ENCODE results near the gene MAS1. TPM values are rescaled to one million over a fixed set of nuclear protein-coding genes. Genes with fewer than 3 reads are reported as not detected.

Gene MAS1
- total and polyA plus RNA-seq, 2 experiments from 2014 or later = 0.03 TPM; not detected in 1

DNA sequence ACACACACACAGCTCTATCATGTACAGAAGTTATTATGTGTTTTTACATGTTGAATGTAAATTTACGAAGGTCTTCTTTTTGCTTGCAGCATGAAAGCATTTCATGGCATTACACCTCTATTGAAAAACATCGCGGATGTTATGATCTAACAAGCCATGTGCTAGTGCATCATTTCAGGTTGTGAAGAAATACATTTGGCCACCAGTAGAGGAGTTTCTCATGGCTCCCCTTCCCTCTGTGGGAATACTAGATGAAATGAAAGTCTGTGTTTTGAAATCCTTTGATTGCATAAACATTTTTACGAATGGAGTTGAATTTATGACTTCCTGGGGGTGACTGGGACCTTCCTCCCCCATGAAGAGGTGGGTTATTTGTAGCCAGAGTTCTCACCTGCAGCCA lies 17.7 kb downstream of the MAS1 start (continued):
- TF ChIP-seq, protein P1, sequence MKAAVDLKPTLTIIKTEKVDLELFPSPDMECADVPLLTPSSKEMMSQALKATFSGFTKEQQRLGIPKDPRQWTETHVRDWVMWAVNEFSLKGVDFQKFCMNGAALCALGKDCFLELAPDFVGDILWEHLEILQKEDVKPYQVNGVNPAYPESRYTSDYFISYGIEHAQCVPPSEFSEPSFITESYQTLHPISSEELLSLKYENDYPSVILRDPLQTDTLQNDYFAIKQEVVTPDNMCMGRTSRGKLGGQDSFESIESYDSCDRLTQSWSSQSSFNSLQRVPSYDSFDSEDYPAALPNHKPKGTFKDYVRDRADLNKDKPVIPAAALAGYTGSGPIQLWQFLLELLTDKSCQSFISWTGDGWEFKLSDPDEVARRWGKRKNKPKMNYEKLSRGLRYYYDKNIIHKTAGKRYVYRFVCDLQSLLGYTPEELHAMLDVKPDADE (IDR thresholded peaks at IDR 0.05) = no peak
- TF ChIP-seq JUNB (IDR thresholded peaks at IDR 0.05; ENCODE audit: unreplicated experiment) (no peak), CREB1 (CRISPR knock-in tag; IDR thresholded peaks at IDR 0.05; ENCODE audit: low read depth) (no peak), EZH2 (IDR thresholded peaks at IDR 0.05; ENCODE audit: low read depth, unreplicated experiment) (no peak), EZH2phosphoT487 (IDR thresholded peaks at IDR 0.05; ENCODE audit: unreplicated experiment) (no peak), ZNF114 (CRISPR knock-in tag; IDR thresholded peaks at IDR 0.05) (no peak)

DNA sequence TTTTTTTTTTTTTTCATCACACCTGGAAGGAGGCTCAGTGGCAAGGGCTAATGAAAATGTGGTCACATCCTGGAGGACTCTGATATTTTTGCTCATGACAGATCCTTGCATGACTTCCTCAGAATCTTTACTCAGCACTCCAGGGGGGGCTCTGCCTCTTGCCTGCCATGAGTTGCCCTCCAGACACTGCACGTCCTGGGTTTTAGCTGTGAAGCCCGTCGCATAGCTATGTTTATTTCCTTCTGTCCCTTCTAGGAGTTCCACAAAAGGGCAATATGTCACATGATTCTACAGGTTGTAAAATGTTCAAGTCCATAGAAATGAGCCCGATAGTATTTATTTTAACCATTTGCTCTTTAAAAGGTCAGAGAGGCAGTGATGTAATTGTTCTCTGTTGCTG lies 18.2 kb downstream of the MAS1 start:
- peaks cover 12% of the 10 kb centered on the region; the same call in 2 of the 3 replicates for H3K4me1 Mint-ChIP-seq
- Histone ChIP-seq H3K27me3 (ENCODE audit: insufficient read depth) (no peaks in the 10 kb centered on the region), H3K36me3 (ENCODE audit: insufficient read depth) (no peaks in the 10 kb centered on the region), H3K9me2 (ENCODE audit: insufficient read depth) (peaks cover 3% of the 10 kb centered on the region; the same call in 1 of the 2 replicates), H3K27ac (ENCODE audit: low read depth) (no peak overlapping the region), H3K4me3 (no peak overlapping the region), H3K79me2 (replicated peaks; ENCODE audit: insufficient read depth) (no peaks in the 10 kb centered on the region), H3K4me1 (ENCODE audit: insufficient read depth) (0 out of 2 replicates have a peak, but pooled peaks cover under 1% of the 10 kb centered on the region), H3F3A (replicated peaks; ENCODE audit: low read depth) (no peaks in the 10 kb centered on the region), H4K20me1 (replicated peaks; ENCODE audit: insufficient read depth) (no peaks in the 10 kb centered on the region), H2AFZ (peak overlapping the region; percentile 59; the same call in 1 of the 2 replicates), H3K4me2 (no peak overlapping the region)
- H3K27ac Mint-ChIP-seq = no peak overlapping the region
- no peaks in the 10 kb centered on the region for H3K36me3 Mint-ChIP-seq (ENCODE audit: low read depth)
- H3K4me3 Mint-ChIP-seq = no peak overlapping the region
- ATAC-seq = no peak
- H3K9me3 Mint-ChIP-seq = no peaks in the 10 kb centered on the region; the same call in 2 of the 3 replicates
- H3K27me3 Mint-ChIP-seq (ENCODE audit: insufficient read depth, low read depth, poor library complexity) = no peaks in the 10 kb centered on the region
- DNase-seq (ENCODE audit: low spot score) = no peak
- TF ChIP-seq, protein P2, sequence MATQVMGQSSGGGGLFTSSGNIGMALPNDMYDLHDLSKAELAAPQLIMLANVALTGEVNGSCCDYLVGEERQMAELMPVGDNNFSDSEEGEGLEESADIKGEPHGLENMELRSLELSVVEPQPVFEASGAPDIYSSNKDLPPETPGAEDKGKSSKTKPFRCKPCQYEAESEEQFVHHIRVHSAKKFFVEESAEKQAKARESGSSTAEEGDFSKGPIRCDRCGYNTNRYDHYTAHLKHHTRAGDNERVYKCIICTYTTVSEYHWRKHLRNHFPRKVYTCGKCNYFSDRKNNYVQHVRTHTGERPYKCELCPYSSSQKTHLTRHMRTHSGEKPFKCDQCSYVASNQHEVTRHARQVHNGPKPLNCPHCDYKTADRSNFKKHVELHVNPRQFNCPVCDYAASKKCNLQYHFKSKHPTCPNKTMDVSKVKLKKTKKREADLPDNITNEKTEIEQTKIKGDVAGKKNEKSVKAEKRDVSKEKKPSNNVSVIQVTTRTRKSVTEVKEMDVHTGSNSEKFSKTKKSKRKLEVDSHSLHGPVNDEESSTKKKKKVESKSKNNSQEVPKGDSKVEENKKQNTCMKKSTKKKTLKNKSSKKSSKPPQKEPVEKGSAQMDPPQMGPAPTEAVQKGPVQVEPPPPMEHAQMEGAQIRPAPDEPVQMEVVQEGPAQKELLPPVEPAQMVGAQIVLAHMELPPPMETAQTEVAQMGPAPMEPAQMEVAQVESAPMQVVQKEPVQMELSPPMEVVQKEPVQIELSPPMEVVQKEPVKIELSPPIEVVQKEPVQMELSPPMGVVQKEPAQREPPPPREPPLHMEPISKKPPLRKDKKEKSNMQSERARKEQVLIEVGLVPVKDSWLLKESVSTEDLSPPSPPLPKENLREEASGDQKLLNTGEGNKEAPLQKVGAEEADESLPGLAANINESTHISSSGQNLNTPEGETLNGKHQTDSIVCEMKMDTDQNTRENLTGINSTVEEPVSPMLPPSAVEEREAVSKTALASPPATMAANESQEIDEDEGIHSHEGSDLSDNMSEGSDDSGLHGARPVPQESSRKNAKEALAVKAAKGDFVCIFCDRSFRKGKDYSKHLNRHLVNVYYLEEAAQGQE (IDR thresholded peaks at IDR 0.05; ENCODE audit: unreplicated experiment) = no peak
- no peak for TF ChIP-seq EZH2 (IDR thresholded peaks at IDR 0.05; ENCODE audit: low read depth, unreplicated experiment)
- no peak for TF ChIP-seq NANOG (IDR thresholded peaks at IDR 0.05; ENCODE audit: borderline replicate concordance)
- TF ChIP-seq CREB1 (CRISPR knock-in tag; IDR thresholded peaks at IDR 0.05; ENCODE audit: low read depth) = no peak
- TF ChIP-seq, protein P1 (IDR thresholded peaks at IDR 0.05) = no peak
- TF ChIP-seq POLR2AphosphoS5 (IDR thresholded peaks at IDR 0.05; ENCODE audit: low read depth) = no peak
- no peak for TF ChIP-seq JUNB (IDR thresholded peaks at IDR 0.05; ENCODE audit: unreplicated experiment)
- TF ChIP-seq EZH2phosphoT487 (IDR thresholded peaks at IDR 0.05; ENCODE audit: unreplicated experiment) = no peak
- TF ChIP-seq, protein P3, sequence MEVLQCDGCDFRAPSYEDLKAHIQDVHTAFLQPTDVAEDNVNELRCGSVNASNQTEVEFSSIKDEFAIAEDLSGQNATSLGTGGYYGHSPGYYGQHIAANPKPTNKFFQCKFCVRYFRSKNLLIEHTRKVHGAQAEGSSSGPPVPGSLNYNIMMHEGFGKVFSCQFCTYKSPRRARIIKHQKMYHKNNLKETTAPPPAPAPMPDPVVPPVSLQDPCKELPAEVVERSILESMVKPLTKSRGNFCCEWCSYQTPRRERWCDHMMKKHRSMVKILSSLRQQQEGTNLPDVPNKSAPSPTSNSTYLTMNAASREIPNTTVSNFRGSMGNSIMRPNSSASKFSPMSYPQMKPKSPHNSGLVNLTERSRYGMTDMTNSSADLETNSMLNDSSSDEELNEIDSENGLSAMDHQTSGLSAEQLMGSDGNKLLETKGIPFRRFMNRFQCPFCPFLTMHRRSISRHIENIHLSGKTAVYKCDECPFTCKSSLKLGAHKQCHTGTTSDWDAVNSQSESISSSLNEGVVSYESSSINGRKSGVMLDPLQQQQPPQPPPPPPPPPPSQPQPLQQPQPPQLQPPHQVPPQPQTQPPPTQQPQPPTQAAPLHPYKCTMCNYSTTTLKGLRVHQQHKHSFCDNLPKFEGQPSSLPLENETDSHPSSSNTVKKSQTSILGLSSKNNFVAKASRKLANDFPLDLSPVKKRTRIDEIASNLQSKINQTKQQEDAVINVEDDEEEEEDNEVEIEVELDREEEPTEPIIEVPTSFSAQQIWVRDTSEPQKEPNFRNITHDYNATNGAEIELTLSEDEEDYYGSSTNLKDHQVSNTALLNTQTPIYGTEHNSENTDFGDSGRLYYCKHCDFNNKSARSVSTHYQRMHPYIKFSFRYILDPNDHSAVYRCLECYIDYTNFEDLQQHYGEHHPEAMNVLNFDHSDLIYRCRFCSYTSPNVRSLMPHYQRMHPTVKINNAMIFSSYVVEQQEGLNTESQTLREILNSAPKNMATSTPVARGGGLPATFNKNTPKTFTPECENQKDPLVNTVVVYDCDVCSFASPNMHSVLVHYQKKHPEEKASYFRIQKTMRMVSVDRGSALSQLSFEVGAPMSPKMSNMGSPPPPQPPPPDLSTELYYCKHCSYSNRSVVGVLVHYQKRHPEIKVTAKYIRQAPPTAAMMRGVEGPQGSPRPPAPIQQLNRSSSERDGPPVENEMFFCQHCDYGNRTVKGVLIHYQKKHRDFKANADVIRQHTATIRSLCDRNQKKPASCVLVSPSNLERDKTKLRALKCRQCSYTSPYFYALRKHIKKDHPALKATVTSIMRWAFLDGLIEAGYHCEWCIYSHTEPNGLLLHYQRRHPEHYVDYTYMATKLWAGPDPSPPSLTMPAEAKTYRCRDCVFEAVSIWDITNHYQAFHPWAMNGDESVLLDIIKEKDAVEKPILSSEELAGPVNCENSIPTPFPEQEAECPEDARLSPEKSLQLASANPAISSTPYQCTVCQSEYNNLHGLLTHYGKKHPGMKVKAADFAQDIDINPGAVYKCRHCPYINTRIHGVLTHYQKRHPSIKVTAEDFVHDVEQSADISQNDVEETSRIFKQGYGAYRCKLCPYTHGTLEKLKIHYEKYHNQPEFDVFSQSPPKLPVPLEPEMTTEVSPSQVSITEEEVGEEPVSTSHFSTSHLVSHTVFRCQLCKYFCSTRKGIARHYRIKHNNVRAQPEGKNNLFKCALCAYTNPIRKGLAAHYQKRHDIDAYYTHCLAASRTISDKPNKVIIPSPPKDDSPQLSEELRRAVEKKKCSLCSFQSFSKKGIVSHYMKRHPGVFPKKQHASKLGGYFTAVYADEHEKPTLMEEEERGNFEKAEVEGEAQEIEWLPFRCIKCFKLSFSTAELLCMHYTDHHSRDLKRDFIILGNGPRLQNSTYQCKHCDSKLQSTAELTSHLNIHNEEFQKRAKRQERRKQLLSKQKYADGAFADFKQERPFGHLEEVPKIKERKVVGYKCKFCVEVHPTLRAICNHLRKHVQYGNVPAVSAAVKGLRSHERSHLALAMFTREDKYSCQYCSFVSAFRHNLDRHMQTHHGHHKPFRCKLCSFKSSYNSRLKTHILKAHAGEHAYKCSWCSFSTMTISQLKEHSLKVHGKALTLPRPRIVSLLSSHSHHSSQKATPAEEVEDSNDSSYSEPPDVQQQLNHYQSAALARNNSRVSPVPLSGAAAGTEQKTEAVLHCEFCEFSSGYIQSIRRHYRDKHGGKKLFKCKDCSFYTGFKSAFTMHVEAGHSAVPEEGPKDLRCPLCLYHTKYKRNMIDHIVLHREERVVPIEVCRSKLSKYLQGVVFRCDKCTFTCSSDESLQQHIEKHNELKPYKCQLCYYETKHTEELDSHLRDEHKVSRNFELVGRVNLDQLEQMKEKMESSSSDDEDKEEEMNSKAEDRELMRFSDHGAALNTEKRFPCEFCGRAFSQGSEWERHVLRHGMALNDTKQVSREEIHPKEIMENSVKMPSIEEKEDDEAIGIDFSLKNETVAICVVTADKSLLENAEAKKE (CRISPR knock-in tag; IDR thresholded peaks at IDR 0.05) = no peak
- no peak for TF ChIP-seq STAT1 (IDR thresholded peaks at IDR 0.05; ENCODE audit: unreplicated experiment)
- no peak for TF ChIP-seq ZNF331 (CRISPR knock-in tag; IDR thresholded peaks at IDR 0.05; ENCODE audit: low read depth)
- TF ChIP-seq ZNF114 (CRISPR knock-in tag; IDR thresholded peaks at IDR 0.05) = no peak
